Neural cell (in vitro differentiated cells): Measurements from ENCODE around the gene XDH. TPM values are rescaled to one million over a fixed set of nuclear protein-coding genes. Genes with fewer than 3 reads are reported as not detected.

Source experiments
- H2AFZ ChIP-seq: fragments of 200-600, 300-800 bp; sonication (generic), shearing (Covaris generic); 2 replicates; pipeline ENCODE4 v1.6.0; 2014; ENCODE audit warnings: low read depth, mild to moderate bottlenecking, antibody characterized with exemption, low read length, moderate library complexity
- H3F3A ChIP-seq: fragments of 200-600 bp; shearing (Covaris generic); 2 replicates; pipeline ENCODE4 v1.6.1; 2016; ENCODE audit warnings: mild to moderate bottlenecking, moderate library complexity, mixed read lengths, antibody characterized with exemption, low read length; ENCODE audit not compliant: insufficient read depth, poor library complexity, severe bottlenecking
- H3K27ac ChIP-seq: fragments of 200-600, 300-800 bp; sonication (generic), shearing (Covaris generic); 2 replicates; pipeline ENCODE4 v1.5.1; 2014; ENCODE audit warnings: mild to moderate bottlenecking, low read length, moderate library complexity
- H3K27me3 ChIP-seq: fragments of 300-800, 200-600 bp; sonication (generic), shearing (Covaris generic); 2 replicates; pipeline ENCODE4 v1.6.0; 2014; ENCODE audit warnings: mild to moderate bottlenecking, low read depth, low read length, moderate library complexity; ENCODE audit not compliant: insufficient read depth
- H3K36me3 ChIP-seq: fragments of 300-800, 200-600 bp; sonication (generic), shearing (Covaris generic); 2 replicates; pipeline ENCODE4 v1.5.1; 2014; ENCODE audit warnings: mild to moderate bottlenecking, antibody characterized with exemption, low read length, moderate library complexity; ENCODE audit not compliant: insufficient read depth
- H3K4me2 ChIP-seq: fragments of 300-800, 200-600 bp; sonication (generic), shearing (Covaris generic); 2 replicates; pipeline ENCODE4 v1.6.0; 2014; ENCODE audit warnings: mild to moderate bottlenecking, low read length
- H3K4me3 ChIP-seq: fragments of 300-800, 200-600 bp; sonication (generic), shearing (Covaris generic); 2 replicates; pipeline ENCODE4 v1.5.1; 2014; ENCODE audit warnings: mild to moderate bottlenecking, low read length, moderate library complexity
- H3K79me2 ChIP-seq: fragments of 200-600 bp; shearing (Covaris generic); replicated peaks from 2 replicates; pipeline ENCODE4 v1.6.0; 2014; ENCODE audit warnings: mild to moderate bottlenecking, low read length, moderate library complexity; ENCODE audit not compliant: insufficient read depth
- H3K9ac ChIP-seq: fragments of 300-800, 200-600 bp; sonication (generic), shearing (Covaris generic); 2 replicates; pipeline ENCODE4 v1.6.1; 2016; ENCODE audit warnings: mild to moderate bottlenecking, low read length, mixed read lengths
- H3K9me2 ChIP-seq: fragments of 200-600 bp; shearing (Covaris generic); 2 replicates; pipeline ENCODE4 v1.6.1; 2016; ENCODE audit warnings: mild to moderate bottlenecking, low read length, mixed read lengths; ENCODE audit not compliant: insufficient read depth
- H3K9me3 ChIP-seq: fragments of 200-600, 300-800 bp; sonication (generic), shearing (Covaris generic); 2 replicates; pipeline ENCODE4 v1.6.1; 2016; ENCODE audit warnings: mild to moderate bottlenecking, mixed run types, low read length, moderate library complexity, mixed read lengths
- H4K20me1 ChIP-seq: fragments of 200-600 bp; shearing (Covaris generic); 2 replicates; pipeline ENCODE4 v1.6.1; 2016; ENCODE audit warnings: mild to moderate bottlenecking, mixed run types; ENCODE audit not compliant: insufficient read depth
- EP300 ChIP-seq: fragments of 450-650 bp; conservative IDR thresholded peaks from 2 replicates; pipeline ENCODE4 v1.6.1; 2014; ENCODE audit warnings: antibody characterized with exemption, mild to moderate bottlenecking, moderate library complexity; ENCODE audit not compliant: poor library complexity, severe bottlenecking
- EZH2 ChIP-seq: fragments of 200-600, 300-800 bp; shearing (Covaris generic), sonication (generic); IDR thresholded peaks from 2 replicates; pipeline ENCODE4 v1.6.1; 2014; ENCODE audit warnings: antibody characterized with exemption, low read length, borderline replicate concordance, mild to moderate bottlenecking; ENCODE audit not compliant: insufficient read depth, poor library complexity, severe bottlenecking
- MXI1 ChIP-seq: fragments of 450-650 bp; conservative IDR thresholded peaks from 2 replicates; pipeline ENCODE4 v1.6.1; 2014; ENCODE audit warnings: antibody characterized with exemption, mild to moderate bottlenecking; ENCODE audit not compliant: poor library complexity, severe bottlenecking
- POLR2AphosphoS5 ChIP-seq: IDR thresholded peaks from 2 replicates; pipeline ENCODE4 v1.6.1; 2012
- RAD21 ChIP-seq: fragments of 450-650 bp; conservative IDR thresholded peaks from 2 replicates; pipeline ENCODE4 v1.6.1; 2014; ENCODE audit warnings: antibody characterized with exemption, mild to moderate bottlenecking, moderate library complexity
- REST ChIP-seq: IDR thresholded peaks from 2 replicates; pipeline ENCODE4 v1.6.1; 2012; ENCODE audit warnings: borderline replicate concordance
- SMC3 ChIP-seq: fragments of 450-650 bp; conservative IDR thresholded peaks from 2 replicates; pipeline ENCODE4 v1.6.1; 2014; ENCODE audit warnings: antibody characterized with exemption, mild to moderate bottlenecking, moderate library complexity; ENCODE audit not compliant: poor library complexity
- TAF1 ChIP-seq: IDR thresholded peaks from 2 replicates; pipeline ENCODE4 v1.6.1; 2012; ENCODE audit warnings: low read depth
- polyA plus RNA-seq: library from polyadenylated mRNA; depleted of rRNA; stranded (reverse); fragments of >200 nt; gene quantifications from 2 replicates; pipeline ENCODE4 v1.2.3, GENCODE V29; 2014
- TF ChIP-seq, protein P1 (sequence below): fragments of 450-650 bp; IDR thresholded peaks from 2 replicates; pipeline ENCODE4 v1.5.1; 2014; ENCODE audit warnings: antibody characterized with exemption, mild to moderate bottlenecking, moderate library complexity; ENCODE audit not compliant: poor library complexity, severe bottlenecking

XDH gene
- polyA plus RNA-seq, 1 donor from 2014 or later, result 0.48 TPM

- TF ChIP-seq REST (no peak), TAF1 (no peak), SMC3 (no peak), POLR2AphosphoS5 (no peak), RAD21 (no peak), MXI1 (no peak), EP300 (no peak), EZH2 (no peak)
- TF ChIP-seq, protein P1, sequence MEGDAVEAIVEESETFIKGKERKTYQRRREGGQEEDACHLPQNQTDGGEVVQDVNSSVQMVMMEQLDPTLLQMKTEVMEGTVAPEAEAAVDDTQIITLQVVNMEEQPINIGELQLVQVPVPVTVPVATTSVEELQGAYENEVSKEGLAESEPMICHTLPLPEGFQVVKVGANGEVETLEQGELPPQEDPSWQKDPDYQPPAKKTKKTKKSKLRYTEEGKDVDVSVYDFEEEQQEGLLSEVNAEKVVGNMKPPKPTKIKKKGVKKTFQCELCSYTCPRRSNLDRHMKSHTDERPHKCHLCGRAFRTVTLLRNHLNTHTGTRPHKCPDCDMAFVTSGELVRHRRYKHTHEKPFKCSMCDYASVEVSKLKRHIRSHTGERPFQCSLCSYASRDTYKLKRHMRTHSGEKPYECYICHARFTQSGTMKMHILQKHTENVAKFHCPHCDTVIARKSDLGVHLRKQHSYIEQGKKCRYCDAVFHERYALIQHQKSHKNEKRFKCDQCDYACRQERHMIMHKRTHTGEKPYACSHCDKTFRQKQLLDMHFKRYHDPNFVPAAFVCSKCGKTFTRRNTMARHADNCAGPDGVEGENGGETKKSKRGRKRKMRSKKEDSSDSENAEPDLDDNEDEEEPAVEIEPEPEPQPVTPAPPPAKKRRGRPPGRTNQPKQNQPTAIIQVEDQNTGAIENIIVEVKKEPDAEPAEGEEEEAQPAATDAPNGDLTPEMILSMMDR, result no peak
- Histone ChIP-seq H3K9me2 (no peaks in the 10 kb centered on the region), H3K9ac (no peak overlapping the region), H3K4me2 (no peak overlapping the region), H3K4me3 (no peak overlapping the region), H2AFZ (no peak overlapping the region), H3K79me2 (no peaks in the 10 kb centered on the region), H3K27ac (no peak overlapping the region), H4K20me1 (no peaks in the 10 kb centered on the region), H3K36me3 (no peaks in the 10 kb centered on the region), H3K9me3 (no peaks in the 10 kb centered on the region), H3K27me3 (no peaks in the 10 kb centered on the region), H3F3A (no peaks in the 10 kb centered on the region)
These were observed 65.9 kb downstream of the XDH start for GRCh38 chr2:31348618-31349017.

DNA sequence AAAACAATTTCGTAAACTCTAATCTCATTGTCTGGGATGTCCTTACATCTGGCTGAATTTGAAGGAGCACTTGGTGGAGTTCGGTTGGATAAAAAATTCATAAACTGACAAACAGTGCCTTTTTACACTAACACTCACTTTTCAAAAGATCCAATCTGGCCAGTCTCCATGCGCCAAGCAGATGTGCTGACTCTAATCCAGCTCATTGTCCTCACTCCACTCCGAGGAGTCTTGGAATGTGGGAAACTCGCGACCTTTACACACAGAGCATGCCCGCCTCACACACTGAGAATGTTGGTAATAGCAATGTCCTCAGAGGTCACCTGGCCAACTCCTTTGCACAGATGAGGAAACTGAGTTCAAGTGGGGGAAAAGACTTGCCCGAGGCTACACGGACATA lies 66.8 kb downstream of the XDH start:
- H3F3A ChIP-seq, result no peaks in the 10 kb centered on the region
- no peaks in the 10 kb centered on the region for H3K9me3 ChIP-seq
- no peaks in the 10 kb centered on the region for H3K9me2 ChIP-seq
- H2AFZ ChIP-seq, result no peak overlapping the region
- H3K79me2 ChIP-seq, result no peaks in the 10 kb centered on the region
- H3K36me3 ChIP-seq, result no peaks in the 10 kb centered on the region
- H3K27ac ChIP-seq, result no peak overlapping the region
- H3K4me2 ChIP-seq, result no peak overlapping the region
- H4K20me1 ChIP-seq, result no peaks in the 10 kb centered on the region
- no peak for TF ChIP-seq MXI1
- no peak for TF ChIP-seq EZH2
- TF ChIP-seq POLR2AphosphoS5, result no peak
- no peak for TF ChIP-seq TAF1
- no peak for TF ChIP-seq RAD21
- no peak for TF ChIP-seq REST
- no peak for TF ChIP-seq EP300
- TF ChIP-seq, protein P1, result no peak
- no peak for TF ChIP-seq SMC3
- H3K4me3 ChIP-seq, result no peak overlapping the region
- no peaks in the 10 kb centered on the region for H3K27me3 ChIP-seq
- no peak overlapping the region for H3K9ac ChIP-seq
